ENCODE data around the gene FUT7. TPM values are rescaled to one million over a fixed set of nuclear protein-coding genes. Genes with fewer than 3 reads are reported as not detected.

FUT7 gene
- total RNA-seq, 1 donor, result not detected

DNA sequence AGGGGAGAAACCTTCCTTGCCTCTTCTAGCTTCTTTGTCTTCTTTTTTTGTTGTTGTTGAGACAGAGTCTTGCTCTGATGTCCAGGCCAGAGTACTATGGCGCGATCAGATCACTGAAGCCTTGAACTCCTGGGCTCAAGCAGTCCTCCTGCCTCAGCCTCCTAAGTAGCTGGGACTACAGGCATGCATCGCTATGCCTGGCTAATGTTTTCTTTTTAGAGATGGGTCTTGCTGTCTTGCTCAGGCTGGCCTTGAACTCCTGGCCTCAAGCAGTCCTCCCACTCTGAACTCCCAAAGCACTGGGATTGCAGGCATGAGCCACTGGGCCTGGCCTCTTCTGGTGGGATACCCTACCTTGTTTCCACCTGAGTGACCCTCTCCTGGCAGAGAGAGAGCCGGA lies 43.0 kb downstream of the FUT7 start:
- no peak for DNase-seq (ENCODE audit: low read depth)
- TF ChIP-seq, protein P1, sequence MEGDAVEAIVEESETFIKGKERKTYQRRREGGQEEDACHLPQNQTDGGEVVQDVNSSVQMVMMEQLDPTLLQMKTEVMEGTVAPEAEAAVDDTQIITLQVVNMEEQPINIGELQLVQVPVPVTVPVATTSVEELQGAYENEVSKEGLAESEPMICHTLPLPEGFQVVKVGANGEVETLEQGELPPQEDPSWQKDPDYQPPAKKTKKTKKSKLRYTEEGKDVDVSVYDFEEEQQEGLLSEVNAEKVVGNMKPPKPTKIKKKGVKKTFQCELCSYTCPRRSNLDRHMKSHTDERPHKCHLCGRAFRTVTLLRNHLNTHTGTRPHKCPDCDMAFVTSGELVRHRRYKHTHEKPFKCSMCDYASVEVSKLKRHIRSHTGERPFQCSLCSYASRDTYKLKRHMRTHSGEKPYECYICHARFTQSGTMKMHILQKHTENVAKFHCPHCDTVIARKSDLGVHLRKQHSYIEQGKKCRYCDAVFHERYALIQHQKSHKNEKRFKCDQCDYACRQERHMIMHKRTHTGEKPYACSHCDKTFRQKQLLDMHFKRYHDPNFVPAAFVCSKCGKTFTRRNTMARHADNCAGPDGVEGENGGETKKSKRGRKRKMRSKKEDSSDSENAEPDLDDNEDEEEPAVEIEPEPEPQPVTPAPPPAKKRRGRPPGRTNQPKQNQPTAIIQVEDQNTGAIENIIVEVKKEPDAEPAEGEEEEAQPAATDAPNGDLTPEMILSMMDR (IDR thresholded peaks at IDR 0.05; ENCODE audit: insufficient read depth, low read length), result no peak
- H3K4me3 ChIP-seq (ENCODE audit: low read depth, low read length), result no peak overlapping the region

DNA sequence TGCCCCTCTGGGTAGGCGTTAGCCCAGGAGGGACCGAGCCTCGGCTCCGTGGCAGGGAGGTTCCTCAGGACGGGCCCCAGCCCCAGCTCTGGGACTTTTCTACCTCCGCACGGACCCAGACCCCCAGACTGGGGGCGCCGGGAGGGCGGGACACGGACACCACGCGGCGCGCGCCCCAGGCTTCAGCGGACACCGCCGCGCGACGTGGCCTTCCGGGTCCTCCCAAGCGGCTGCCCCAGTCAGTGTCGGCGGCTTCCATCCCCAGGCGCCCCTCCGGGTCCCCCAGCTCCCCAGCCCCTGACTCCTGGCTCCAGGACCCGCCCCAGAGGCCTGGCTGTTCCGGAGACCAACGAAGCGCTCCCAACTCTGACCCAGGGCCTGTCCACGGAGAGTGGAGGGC lies 46.0 kb downstream of the FUT7 start:
- TF ChIP-seq, protein P1 (IDR thresholded peaks at IDR 0.05; ENCODE audit: insufficient read depth, low read length), result no peak

DNA sequence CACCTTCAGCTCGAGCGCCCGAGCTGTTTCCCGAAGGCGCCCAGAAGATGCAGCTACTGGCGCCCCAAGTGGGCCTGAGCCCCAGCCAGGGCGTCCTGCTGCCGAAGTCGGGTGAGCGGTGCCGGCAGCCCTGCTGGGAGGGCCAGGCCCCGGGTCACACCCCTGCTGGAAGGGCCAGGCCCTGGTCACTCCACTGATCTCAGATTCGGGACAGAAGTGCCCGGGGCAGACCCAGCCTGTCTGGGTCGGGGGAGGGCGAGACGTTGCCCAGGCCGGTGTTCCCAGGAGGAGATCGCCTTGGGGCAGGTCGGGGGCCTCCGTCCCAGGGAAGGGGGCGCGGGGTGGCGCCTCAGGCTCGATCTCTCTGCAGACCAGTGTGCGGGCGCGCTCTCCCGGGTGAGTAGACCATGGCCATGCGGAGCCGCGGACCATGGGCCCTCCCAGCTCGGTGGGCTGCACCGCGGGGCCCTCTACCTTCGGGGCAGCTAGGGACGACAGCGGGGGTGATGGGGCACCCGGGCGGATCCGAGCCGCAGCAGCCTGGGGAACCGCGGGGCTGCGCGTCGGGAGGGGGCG lies 46.8 kb downstream of the FUT7 start:
- TF ChIP-seq, protein P1 (IDR thresholded peaks at IDR 0.05; ENCODE audit: insufficient read depth, low read length), result no peak
- DNase-seq (ENCODE audit: low read depth), result no peak
- no peak overlapping the region for H3K4me3 ChIP-seq (ENCODE audit: low read depth, low read length)

More for the DNA sequence above, 46.0 kb downstream of the FUT7 start:
- H3K4me3 ChIP-seq (ENCODE audit: low read depth, low read length), result no peak overlapping the region
- no peak for DNase-seq (ENCODE audit: low read depth)

GRCh38 chr9:136984464-136985026 lies 47.3 kb downstream of the FUT7 start:
- no peak overlapping the region for H3K4me3 ChIP-seq (ENCODE audit: low read depth, low read length)
- no peak for DNase-seq (ENCODE audit: low read depth)
- TF ChIP-seq, protein P1 (IDR thresholded peaks at IDR 0.05; ENCODE audit: insufficient read depth, low read length), result no peak

DNA sequence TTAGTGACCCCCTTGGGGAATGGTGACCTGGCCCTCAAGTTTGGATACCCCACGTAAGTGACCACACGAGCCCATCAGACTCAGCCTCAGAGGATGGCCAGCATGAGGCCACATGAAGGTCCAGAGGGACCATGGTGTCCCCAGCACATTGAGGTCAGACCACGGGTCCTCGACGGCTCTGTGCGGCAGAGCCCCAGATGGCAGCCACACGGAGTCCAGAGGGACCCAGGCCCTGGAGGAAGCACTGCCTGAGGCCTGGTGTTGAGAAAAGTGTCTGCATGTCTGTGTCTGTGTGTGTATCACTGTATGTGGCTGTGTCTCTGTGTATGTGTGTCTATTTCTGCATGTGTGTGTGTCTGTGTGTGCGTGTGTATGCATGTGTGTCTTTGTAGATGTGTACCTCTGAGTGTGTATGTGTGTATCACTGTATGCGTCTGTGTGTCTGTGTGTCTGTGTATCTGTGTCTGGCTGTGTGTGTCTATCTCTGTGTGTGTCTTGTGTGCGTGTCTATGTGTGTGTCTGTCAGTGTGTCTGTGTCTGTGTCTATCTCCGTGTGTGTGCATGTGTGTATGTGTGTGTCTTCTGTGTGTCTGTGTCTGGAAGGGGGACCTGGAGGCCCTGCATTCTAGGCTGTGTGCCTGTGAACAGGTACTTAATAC lies 48.1 kb downstream of the FUT7 start:
- H3K4me3 ChIP-seq (ENCODE audit: low read depth, low read length), result no peak overlapping the region
- no peak for DNase-seq (ENCODE audit: low read depth)
- TF ChIP-seq, protein P1 (IDR thresholded peaks at IDR 0.05; ENCODE audit: insufficient read depth, low read length), result no peak

DNA sequence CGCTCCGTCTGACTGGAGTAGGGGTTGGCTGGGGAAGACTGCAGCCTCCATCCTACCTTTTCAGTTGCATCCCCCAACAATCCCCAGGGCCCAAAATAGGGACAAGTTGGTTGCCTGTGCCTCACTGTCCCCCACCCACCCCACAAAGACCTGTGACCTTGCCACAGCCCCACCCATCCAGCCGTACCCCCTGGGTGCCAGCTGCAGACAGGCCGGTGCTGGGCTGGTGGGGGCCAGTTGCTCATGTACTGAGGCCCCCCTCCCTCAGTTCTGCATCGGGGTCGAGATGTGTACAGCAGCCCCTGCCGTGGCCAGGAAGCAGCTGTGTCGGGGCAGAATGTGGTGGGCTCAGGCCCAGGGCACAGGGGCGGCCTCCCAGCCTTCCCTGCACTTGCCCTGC lies 48.7 kb downstream of the FUT7 start:
- no peak for DNase-seq (ENCODE audit: low read depth)
- no peak overlapping the region for H3K4me3 ChIP-seq (ENCODE audit: low read depth, low read length)
- TF ChIP-seq, protein P1 (IDR thresholded peaks at IDR 0.05; ENCODE audit: insufficient read depth, low read length), result no peak

All from fibroblast of the aortic adventitia (primary cell).